Stimulated activated CD4-positive, alpha-beta T cell treated with anti-CD3 and anti-CD28 coated beads, Interleukin-1b, Interleukin-23, amount 100 ng/mL, for 4 hours (primary cell): ENCODE results near the gene TTC24.
"Not testable (repeated sequence)": the region's sequence is repeated elsewhere in the genome, so short reads cannot be mapped to it uniquely, and the experiment has no call there.

ENCODE experiments used
- DNase-seq, 2 donors: peaks; one replicate each; pipeline ENCODE4 v3.0.0-alpha.2; 2020; ENCODE audit warnings: low read depth in 2 of 2

The TTC24 gene

GRCh38 chr1:156579472-156579871 lies at the start of gene TTC24:
Gene TTC24, plus strand, starts transcription at chr1:156579723. Its CDS starts 1,642 bp downstream, at chr1:156581365.
- no peak for DNase-seq

GRCh38 chr1:156530006-156530405 lies 49.5 kb upstream of the TTC24 start:
- no peak for DNase-seq

GRCh38 chr1:156532374-156532773 lies 47.1 kb upstream of the TTC24 start:
- no peak for DNase-seq

GRCh38 chr1:156533568-156534220 lies 45.8 kb upstream of the TTC24 start:
- no peak for DNase-seq

GRCh38 chr1:156534424-156535060 lies 45.0 kb upstream of the TTC24 start:
- no peak for DNase-seq

- no peak for DNase-seq
Observed at GRCh38 chr1:156537027-156537426, 42.5 kb upstream of the TTC24 start.

GRCh38 chr1:156538711-156539440 lies 40.6 kb upstream of the TTC24 start:
- no peak for DNase-seq

GRCh38 chr1:156539818-156540355 lies 39.6 kb upstream of the TTC24 start:
- DNase-seq: no peak

- no peak for DNase-seq
Observed at GRCh38 chr1:156540955-156541354, 38.6 kb upstream of the TTC24 start.

- DNase-seq: no peak
Observed at GRCh38 chr1:156543066-156543465, 36.5 kb upstream of the TTC24 start.

GRCh38 chr1:156544592-156545102 lies 34.9 kb upstream of the TTC24 start:
- no peak for DNase-seq

GRCh38 chr1:156546267-156546666 lies 33.3 kb upstream of the TTC24 start:
- DNase-seq: no peak

- no peak for DNase-seq
Observed at GRCh38 chr1:156547434-156547833, 32.1 kb upstream of the TTC24 start.

- no peak for DNase-seq
Observed at GRCh38 chr1:156547982-156548381, 31.5 kb upstream of the TTC24 start.

- DNase-seq: no peak
Observed at GRCh38 chr1:156549390-156549789, 30.1 kb upstream of the TTC24 start.

- no peak for DNase-seq
Observed at GRCh38 chr1:156549831-156550230, 29.7 kb upstream of the TTC24 start.

- no peak for DNase-seq
Observed at GRCh38 chr1:156550346-156550745, 29.2 kb upstream of the TTC24 start.

- no peak for DNase-seq
Observed at GRCh38 chr1:156551066-156551643, 28.4 kb upstream of the TTC24 start.

- no peak for DNase-seq
Observed at GRCh38 chr1:156551869-156552268, 27.7 kb upstream of the TTC24 start.

GRCh38 chr1:156552518-156552917 lies 27.0 kb upstream of the TTC24 start:
- DNase-seq: no peak

GRCh38 chr1:156552937-156553336 lies 26.6 kb upstream of the TTC24 start:
- DNase-seq: not testable (repeated sequence)

GRCh38 chr1:156553860-156554485 lies 25.6 kb upstream of the TTC24 start:
- no peak for DNase-seq
